Large intestine (tissue), 3 donors: Measurements from ENCODE around the gene TRNP1. TPM values are rescaled to one million over a fixed set of nuclear protein-coding genes. Genes with fewer than 3 reads are reported as not detected.

Experiments used
- DNase-seq, 2 donors: peaks; one replicate each; pipeline versions ENCODE4 v3.0.0 to v3.0.0-alpha.2; 2013
- H3K27ac ChIP-seq: one replicate; pipeline ENCODE4 v1.5.1; 2013; ENCODE audit warnings: low read length
- H3K27me3 ChIP-seq: 2 replicates; pipeline ENCODE4 v1.6.1; 2013; ENCODE audit warnings: low read length; ENCODE audit not compliant: control insufficient read depth, insufficient read depth
- H3K36me3 ChIP-seq: 2 replicates; pipeline ENCODE4 v1.6.1; 2013; ENCODE audit warnings: low read length; ENCODE audit not compliant: control insufficient read depth, insufficient read depth
- H3K4me1 ChIP-seq: one replicate; pipeline ENCODE4 v1.6.1; 2013; ENCODE audit warnings: low read length; ENCODE audit not compliant: control insufficient read depth, insufficient read depth
- H3K4me3 ChIP-seq: one replicate; pipeline ENCODE4 v1.5.1; 2013; ENCODE audit warnings: low read length
- H3K9me3 ChIP-seq: one replicate; pipeline ENCODE4 v1.6.1; 2013; ENCODE audit warnings: mild to moderate bottlenecking, low read depth, low read length, moderate library complexity; ENCODE audit not compliant: control insufficient read depth
- WGBS: methylation state at CpG from one replicate; pipeline ENCODE4 v1.1.5; 2013; ENCODE audit warnings: low lambda C conversion rate; ENCODE audit not compliant: insufficient coverage; 5-methylcytosine and 5-hydroxymethylcytosine counted together
- polyA plus RNA-seq: library from polyadenylated mRNA; unstranded; fragments of 120-200 nt; gene quantifications from one replicate; pipeline ENCODE4 v1.2.1, GENCODE V29; 2013

The TRNP1 gene
- polyA plus RNA-seq, 1 donor = 16.0 TPM

DNA sequence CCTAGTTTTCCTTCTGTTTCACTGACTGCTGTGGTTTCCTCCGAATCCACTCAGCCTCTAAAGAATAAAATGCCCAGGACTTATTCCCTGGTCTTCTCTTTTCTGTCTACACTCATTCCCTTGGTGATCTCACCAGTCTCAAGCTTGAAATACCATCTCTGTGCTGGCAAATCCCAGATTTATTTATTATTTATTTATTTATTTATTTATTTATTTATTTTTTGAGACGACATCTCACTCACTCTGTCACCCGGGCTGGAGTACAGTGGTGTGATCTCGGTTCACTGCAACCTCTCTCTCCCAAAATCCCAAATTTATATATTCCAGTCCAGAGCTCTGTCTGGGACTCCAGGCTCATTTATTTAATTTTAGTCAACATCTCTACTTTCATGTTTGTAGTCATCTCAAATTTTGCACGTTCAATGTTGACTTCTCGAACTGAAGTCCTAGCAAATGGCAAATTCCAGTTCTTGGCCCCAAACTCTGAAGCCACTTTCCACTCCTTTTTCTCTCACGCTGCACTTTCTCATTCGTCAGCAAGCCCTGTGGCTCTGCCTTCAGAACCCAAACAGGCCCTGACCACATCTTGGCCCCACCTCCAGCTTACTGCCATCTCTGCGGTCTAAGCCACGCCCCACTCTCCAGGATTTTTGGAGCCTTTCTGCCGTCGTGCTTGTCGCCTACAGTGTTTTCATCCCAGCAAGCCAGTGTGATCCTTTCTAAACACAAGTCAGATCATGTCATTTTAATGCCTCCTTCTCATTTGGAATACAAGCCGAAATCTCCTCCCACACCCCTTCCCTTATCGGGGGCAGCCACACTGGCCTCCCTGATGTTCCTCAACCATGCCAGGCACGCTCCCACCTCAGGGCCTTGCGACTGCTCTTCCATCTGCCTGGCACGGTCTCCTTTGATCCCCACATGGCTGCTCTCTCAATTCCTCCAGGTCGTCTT, 33.4 kb downstream of the TRNP1 start:
- WGBS = 59% methylated on average over 8 of the region's 19 CpGs
- DNase-seq = peak in 1 of 2 donors; percentile 23

GRCh38 chr1:27027575-27028250, 34.2 kb downstream of the TRNP1 start:
- Histone ChIP-seq H3K27ac (no peak overlapping the region), H3K27me3 (no peaks in the 10 kb centered on the region), H3K36me3 (no peaks in the 10 kb centered on the region), H3K4me3 (no peak overlapping the region), H3K9me3 (no peaks in the 10 kb centered on the region), H3K4me1 (peaks cover 11% of the 10 kb centered on the region)
- 86% methylated on average over 1 of the region's 8 CpGs for WGBS
- DNase-seq = no peak

More for the DNA sequence above, 33.4 kb downstream of the TRNP1 start:
- no peaks in the 10 kb centered on the region for H3K27me3 ChIP-seq
- no peak overlapping the region for H3K27ac ChIP-seq
- no peak overlapping the region for H3K4me3 ChIP-seq
- no peaks in the 10 kb centered on the region for H3K36me3 ChIP-seq
- no peaks in the 10 kb centered on the region for H3K9me3 ChIP-seq
- H3K4me1 ChIP-seq = peaks cover 7% of the 10 kb centered on the region

DNA sequence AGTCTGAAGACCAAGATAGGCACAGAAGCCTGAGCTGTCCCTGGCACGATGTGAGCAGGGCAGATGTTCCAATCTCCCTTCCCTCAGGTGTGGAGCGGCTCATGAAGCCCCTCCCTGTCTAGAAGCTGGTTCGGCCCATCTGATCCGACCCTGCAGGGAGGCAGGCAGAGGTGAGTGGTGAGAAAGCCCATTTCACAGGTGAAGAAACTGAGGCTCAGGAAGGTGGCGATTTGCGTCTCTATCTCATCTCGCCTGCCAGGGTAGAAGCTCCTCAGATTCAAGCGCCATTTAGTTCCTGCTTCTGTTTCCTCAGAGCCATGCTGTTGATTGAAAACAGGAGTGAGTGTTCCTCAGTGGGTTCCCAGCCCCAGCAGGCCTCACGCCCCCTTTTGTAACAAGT, 36.0 kb downstream of the TRNP1 start:
- no CpG with 5 or more reads among the region's 9 CpGs for WGBS
- no peak for DNase-seq
- Histone ChIP-seq H3K9me3 (no peaks in the 10 kb centered on the region), H3K27ac (no peak overlapping the region), H3K4me1 (peaks cover 25% of the 10 kb centered on the region), H3K4me3 (no peak overlapping the region), H3K36me3 (no peaks in the 10 kb centered on the region), H3K27me3 (no peaks in the 10 kb centered on the region)

- WGBS = 0% methylated on average over 2 of the region's 43 CpGs
- H3K9me3 ChIP-seq = no peaks in the 10 kb centered on the region
- H3K27me3 ChIP-seq = no peaks in the 10 kb centered on the region
- H3K4me1 ChIP-seq = peaks cover 25% of the 10 kb centered on the region
- H3K4me3 ChIP-seq = peak overlapping the region; percentile 42
- H3K36me3 ChIP-seq = no peaks in the 10 kb centered on the region
- H3K27ac ChIP-seq = peak overlapping the region; percentile 36
- DNase-seq = peak; percentile 63 to 87
Measured at GRCh38 chr1:27031235-27032118, 38.0 kb downstream of the TRNP1 start.

GRCh38 chr1:27032119-27032461, 38.6 kb downstream of the TRNP1 start:
- Histone ChIP-seq H3K27me3 (no peaks in the 10 kb centered on the region), H3K4me3 (peak overlapping the region; percentile 42), H3K36me3 (no peaks in the 10 kb centered on the region), H3K9me3 (no peaks in the 10 kb centered on the region), H3K4me1 (peaks cover 25% of the 10 kb centered on the region), H3K27ac (peak overlapping the region; percentile 36)
- WGBS = no CpG with 5 or more reads among the region's 2 CpGs
- no peak for DNase-seq

GRCh38 chr1:27033043-27033746, 39.7 kb downstream of the TRNP1 start:
- no CpG with 5 or more reads among the region's 7 CpGs for WGBS
- no peaks in the 10 kb centered on the region for H3K9me3 ChIP-seq
- no peak overlapping the region for H3K4me3 ChIP-seq
- peaks cover 25% of the 10 kb centered on the region for H3K4me1 ChIP-seq
- no peaks in the 10 kb centered on the region for H3K36me3 ChIP-seq
- no peaks in the 10 kb centered on the region for H3K27me3 ChIP-seq
- DNase-seq = peak; percentile 72 to 87
- H3K27ac ChIP-seq = peak overlapping the region; percentile 53

DNA sequence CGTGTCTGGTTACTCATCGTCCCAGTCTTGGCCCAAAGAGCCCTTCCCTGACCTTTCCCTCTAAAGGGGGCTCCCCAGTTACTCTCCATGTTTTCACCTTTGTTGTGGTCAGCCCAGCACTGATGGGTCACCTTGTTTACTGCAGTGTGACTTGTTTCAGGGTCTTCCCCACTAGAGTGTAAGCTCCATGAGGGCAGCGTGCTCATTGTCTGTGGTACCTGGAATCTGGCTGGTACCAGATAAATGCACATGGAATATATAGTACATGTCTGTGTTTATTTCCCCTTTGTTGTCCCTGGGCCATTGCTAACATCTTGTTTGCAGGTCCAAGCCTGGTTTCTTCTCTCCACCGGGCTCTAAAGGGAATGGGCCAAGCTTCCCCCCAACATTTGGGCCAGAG, 41.9 kb downstream of the TRNP1 start:
- Histone ChIP-seq H3K27ac (no peak overlapping the region), H3K9me3 (no peaks in the 10 kb centered on the region), H3K4me3 (no peak overlapping the region), H3K4me1 (peaks cover 25% of the 10 kb centered on the region), H3K27me3 (no peaks in the 10 kb centered on the region), H3K36me3 (no peaks in the 10 kb centered on the region)
- DNase-seq = no peak
- no CpG with 5 or more reads among the region's 4 CpGs for WGBS

- no peaks in the 10 kb centered on the region for H3K27me3 ChIP-seq
- no peaks in the 10 kb centered on the region for H3K9me3 ChIP-seq
- no peak overlapping the region for H3K4me3 ChIP-seq
- H3K27ac ChIP-seq = no peak overlapping the region
- H3K36me3 ChIP-seq = no peaks in the 10 kb centered on the region
- WGBS = no CpG with 5 or more reads among the region's 1 CpG
- no peak for DNase-seq
- peaks cover 20% of the 10 kb centered on the region for H3K4me1 ChIP-seq
Measured at GRCh38 chr1:27036718-27037117, 43.2 kb downstream of the TRNP1 start.

DNA sequence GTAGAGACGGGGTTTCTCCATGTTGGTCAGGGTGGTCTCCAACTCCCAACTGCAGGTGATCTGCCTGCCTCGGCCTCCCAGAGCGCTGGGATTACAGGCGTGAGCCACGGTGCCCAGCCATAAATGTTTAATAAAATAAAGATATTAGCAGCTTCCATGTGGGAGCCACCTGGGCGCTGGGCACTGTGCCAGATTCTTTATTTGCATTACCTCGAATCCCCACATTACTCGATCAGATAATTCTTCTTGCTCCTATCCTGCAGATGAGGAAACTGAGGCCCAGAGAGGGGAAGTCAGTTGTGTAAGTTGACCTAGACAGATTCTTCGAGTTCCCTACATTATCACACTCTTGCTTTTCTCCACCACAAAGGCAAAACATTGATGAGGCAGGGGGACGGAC, 44.0 kb downstream of the TRNP1 start:
- no peak overlapping the region for H3K4me3 ChIP-seq
- H3K36me3 ChIP-seq = no peaks in the 10 kb centered on the region
- no peak overlapping the region for H3K27ac ChIP-seq
- no peak for DNase-seq
- H3K9me3 ChIP-seq = no peaks in the 10 kb centered on the region
- H3K27me3 ChIP-seq = no peaks in the 10 kb centered on the region
- H3K4me1 ChIP-seq = peaks cover 14% of the 10 kb centered on the region
- WGBS = no CpG with 5 or more reads among the region's 10 CpGs
